HEK293 (cell line): Measurements from ENCODE around the gene ETS2.

Experiments
- CTCF ChIA-PET: fragments of 350-600 bp; formaldehyde crosslinking; extraction: SDS; loops from one replicate; lab custom pipeline; 2021; ENCODE audit warnings: antibody characterized with exemption; lab: Yijun Ruan, JAX
- POLR2A ChIA-PET: fragments of 300-600 bp; formaldehyde crosslinking; extraction: SDS; loops from one replicate; lab custom pipeline; 2020; ENCODE audit warnings: antibody characterized with exemption, inconsistent platforms; lab: Yijun Ruan, JAX
- H3K27ac ChIP-seq: fragments of 200-500 bp; sonication (Bioruptor generic); 2 replicates; pipeline ENCODE4 v1.5.1; 2014; ENCODE audit warnings: low read depth, low read length, control low read depth, inconsistent platforms; ENCODE audit errors: extremely low read depth
- H3K36me3 ChIP-seq, 2 experiments: fragments of 200-500 bp in 1 of 2; sonication (Bioruptor generic) in 1 of 2; 1 replicate in 1 of 2; 2 replicates in 1 of 2; pipeline ENCODE4 v1.5.1; 2014 to 2017; ENCODE audit warnings: inconsistent platforms in 2 of 2, low read length in 2 of 2; ENCODE audit not compliant: control insufficient read depth in 2 of 2, insufficient read depth in 1 of 2
- H3K4me1 ChIP-seq: fragments of 200-500 bp; sonication (Bioruptor generic); 2 replicates; pipeline ENCODE4 v1.5.1; 2014; ENCODE audit warnings: mild to moderate bottlenecking, low read length, inconsistent platforms; ENCODE audit not compliant: control insufficient read depth, insufficient read depth
- H3K4me3 ChIP-seq: 2 replicates; pipeline ENCODE4 v1.5.1; 2011; ENCODE audit warnings: low read depth, mild to moderate bottlenecking, control low read depth, low read length, moderate library complexity
- H3K9me3 ChIP-seq: fragments of 200-500 bp; sonication (Bioruptor generic); 2 replicates; pipeline ENCODE4 v1.5.1; 2014; ENCODE audit warnings: low read depth, low read length, inconsistent platforms; ENCODE audit not compliant: control insufficient read depth, insufficient read depth
- MYNN ChIP-seq: fragments of 450-650 bp; formaldehyde crosslinking; IDR thresholded peaks from 2 replicates; pipeline ENCODE4 v1.5.1; 2016; ENCODE audit warnings: missing biosample characterization, missing genetic modification characterization, borderline replicate concordance
- MZF1 ChIP-seq: fragments of 450-650 bp; formaldehyde crosslinking; IDR thresholded peaks from 2 replicates; pipeline ENCODE4 v1.5.1; 2017; ENCODE audit warnings: missing biosample characterization, missing genetic modification characterization, borderline replicate concordance
- SP3 ChIP-seq: fragments of 450-650 bp; formaldehyde crosslinking; IDR thresholded peaks from 2 replicates; pipeline ENCODE4 v1.5.1; 2016; ENCODE audit warnings: missing biosample characterization, missing genetic modification characterization
- ZBTB1 ChIP-seq: fragments of 450-650 bp; formaldehyde crosslinking; IDR thresholded peaks from 2 replicates; pipeline ENCODE4 v1.5.1; 2016; ENCODE audit warnings: missing biosample characterization, missing genetic modification characterization
- ZBTB21 ChIP-seq: fragments of 450-650 bp; formaldehyde crosslinking; IDR thresholded peaks from 2 replicates; pipeline ENCODE4 v1.5.1; 2017; ENCODE audit warnings: missing biosample characterization, missing genetic modification characterization
- ZBTB8A ChIP-seq: fragments of 450-650 bp; formaldehyde crosslinking; IDR thresholded peaks from 2 replicates; pipeline ENCODE4 v1.5.1; 2016; ENCODE audit warnings: missing biosample characterization, missing genetic modification characterization
- ZNF175 ChIP-seq: fragments of 450-650 bp; formaldehyde crosslinking; IDR thresholded peaks from 2 replicates; pipeline ENCODE4 v1.5.1; 2016; ENCODE audit warnings: missing biosample characterization, missing genetic modification characterization
- ZNF266 ChIP-seq: fragments of 450-650 bp; formaldehyde crosslinking; IDR thresholded peaks from 2 replicates; pipeline ENCODE4 v1.5.1; 2016; ENCODE audit warnings: missing biosample characterization, missing genetic modification characterization, low read depth
- ZNF302 ChIP-seq: fragments of 450-650 bp; formaldehyde crosslinking; IDR thresholded peaks from 2 replicates; pipeline ENCODE4 v1.5.1; 2016; ENCODE audit warnings: missing biosample characterization, missing genetic modification characterization, low read depth
- ZNF324 ChIP-seq: fragments of 450-650 bp; formaldehyde crosslinking; IDR thresholded peaks from 2 replicates; pipeline ENCODE4 v1.5.1; 2016; ENCODE audit warnings: missing biosample characterization, missing genetic modification characterization
- ZNF335 ChIP-seq: fragments of 450-650 bp; formaldehyde crosslinking; conservative IDR thresholded peaks from 2 replicates; pipeline ENCODE4 v1.5.1; 2016; ENCODE audit warnings: missing biosample characterization, missing genetic modification characterization
- ZNF530 ChIP-seq: fragments of 450-650 bp; formaldehyde crosslinking; IDR thresholded peaks from 2 replicates; pipeline ENCODE4 v1.5.1; 2016; ENCODE audit warnings: low read depth, missing biosample characterization, missing genetic modification characterization
- ZNF560 ChIP-seq: fragments of 450-650 bp; formaldehyde crosslinking; IDR thresholded peaks from 2 replicates; pipeline ENCODE4 v1.5.1; 2017; ENCODE audit warnings: missing biosample characterization, missing genetic modification characterization, borderline replicate concordance
- ZNF658 ChIP-seq: fragments of 450-650 bp; formaldehyde crosslinking; IDR thresholded peaks from 2 replicates; pipeline ENCODE4; 2016; ENCODE audit warnings: missing biosample characterization, missing genetic modification characterization
- ZNF664 ChIP-seq: fragments of 450-650 bp; formaldehyde crosslinking; IDR thresholded peaks from 2 replicates; pipeline ENCODE4 v1.5.1; 2016; ENCODE audit warnings: missing biosample characterization, missing genetic modification characterization
- ZNF701 ChIP-seq: fragments of 450-650 bp; formaldehyde crosslinking; IDR thresholded peaks from 2 replicates; pipeline ENCODE4 v1.5.1; 2016; ENCODE audit warnings: missing biosample characterization, missing genetic modification characterization
- ZNF777 ChIP-seq: fragments of 450-650 bp; formaldehyde crosslinking; IDR thresholded peaks from 2 replicates; pipeline ENCODE4 v1.5.1; 2017; ENCODE audit warnings: missing biosample characterization, missing genetic modification characterization, borderline replicate concordance
- ZNF843 ChIP-seq: fragments of 450-650 bp; formaldehyde crosslinking; IDR thresholded peaks from 2 replicates; pipeline ENCODE4 v1.5.1; 2016; ENCODE audit warnings: missing biosample characterization, missing genetic modification characterization
- TF ChIP-seq, protein P1 (sequence below): fragments of 450-650 bp; formaldehyde crosslinking; IDR thresholded peaks from 2 replicates; pipeline ENCODE4 v1.5.1; 2017; ENCODE audit warnings: missing biosample characterization, missing genetic modification characterization
- TF ChIP-seq, protein P2 (sequence below): fragments of 450-650 bp; formaldehyde crosslinking; IDR thresholded peaks from 2 replicates; pipeline ENCODE4 v1.5.1; 2016; ENCODE audit warnings: missing biosample characterization, missing genetic modification characterization
- TF ChIP-seq, protein P3 (sequence below): fragments of 450-650 bp; formaldehyde crosslinking; IDR thresholded peaks from 2 replicates; pipeline ENCODE4 v1.5.1; 2016; ENCODE audit warnings: missing biosample characterization, missing genetic modification characterization
- TF ChIP-seq, protein P4 (sequence below): fragments of 450-650 bp; formaldehyde crosslinking; IDR thresholded peaks from 2 replicates; pipeline ENCODE4 v1.5.1; 2016; ENCODE audit warnings: missing biosample characterization, missing genetic modification characterization
- TF ChIP-seq, protein P5 (sequence below): fragments of 450-650 bp; formaldehyde crosslinking; IDR thresholded peaks from 2 replicates; pipeline ENCODE4 v1.5.1; 2016; ENCODE audit warnings: missing biosample characterization, missing genetic modification characterization
- TF ChIP-seq, protein P6 (sequence below): fragments of 450-650 bp; formaldehyde crosslinking; IDR thresholded peaks from 2 replicates; pipeline ENCODE4 v1.5.1; 2016; ENCODE audit warnings: missing biosample characterization, missing genetic modification characterization
- TF ChIP-seq, protein P7 (sequence below): fragments of 450-650 bp; formaldehyde crosslinking; IDR thresholded peaks from 2 replicates; pipeline ENCODE4 v1.5.1; 2016; ENCODE audit warnings: missing biosample characterization, missing genetic modification characterization

The ETS2 gene

DNA sequence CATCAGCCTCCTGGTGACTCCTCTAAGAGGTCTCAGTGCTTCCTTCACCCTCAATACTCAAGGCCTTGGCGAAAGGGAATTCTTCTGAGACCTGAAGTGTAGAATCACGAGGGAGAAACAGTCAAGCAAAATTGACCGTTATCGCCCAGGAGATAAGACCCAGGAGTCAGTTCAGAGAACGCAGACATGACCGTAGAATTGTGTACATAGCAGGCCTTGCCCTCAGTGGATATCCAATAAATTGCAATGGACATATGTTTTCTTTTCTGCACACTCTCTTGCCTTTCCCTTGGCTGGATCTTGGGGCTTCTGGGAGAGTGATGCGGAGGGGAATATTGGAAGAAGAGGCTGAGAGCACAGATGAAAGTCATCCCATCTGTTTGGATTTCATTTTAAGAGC lies 15.7 kb upstream of the ETS2 start:
- no peak overlapping the region for H3K4me3 ChIP-seq
- ChIA-PET CTCF (interaction anchor here (0.7 kb wide), 1 partner anchor 74 kb away, joined by 3 read pairs; no protein-coding TSS in a partner anchor), POLR2A (no interaction called here)
- peaks cover 11% of the 10 kb centered on the region for H3K4me1 ChIP-seq
- H3K27ac ChIP-seq = no peak overlapping the region
- TF ChIP-seq ZNF266 (no peak), MZF1 (tag by site-specific recombination) (no peak), ZNF658 (tag by site-specific recombination) (no peak), ZNF324 (tag by site-specific recombination) (no peak), MYNN (tag by site-specific recombination) (no peak), ZNF560 (tag by site-specific recombination) (no peak), ZNF701 (no peak), SP3 (tag by site-specific recombination) (no peak), ZBTB21 (tag by site-specific recombination) (no peak)
- TF ChIP-seq, protein P1, sequence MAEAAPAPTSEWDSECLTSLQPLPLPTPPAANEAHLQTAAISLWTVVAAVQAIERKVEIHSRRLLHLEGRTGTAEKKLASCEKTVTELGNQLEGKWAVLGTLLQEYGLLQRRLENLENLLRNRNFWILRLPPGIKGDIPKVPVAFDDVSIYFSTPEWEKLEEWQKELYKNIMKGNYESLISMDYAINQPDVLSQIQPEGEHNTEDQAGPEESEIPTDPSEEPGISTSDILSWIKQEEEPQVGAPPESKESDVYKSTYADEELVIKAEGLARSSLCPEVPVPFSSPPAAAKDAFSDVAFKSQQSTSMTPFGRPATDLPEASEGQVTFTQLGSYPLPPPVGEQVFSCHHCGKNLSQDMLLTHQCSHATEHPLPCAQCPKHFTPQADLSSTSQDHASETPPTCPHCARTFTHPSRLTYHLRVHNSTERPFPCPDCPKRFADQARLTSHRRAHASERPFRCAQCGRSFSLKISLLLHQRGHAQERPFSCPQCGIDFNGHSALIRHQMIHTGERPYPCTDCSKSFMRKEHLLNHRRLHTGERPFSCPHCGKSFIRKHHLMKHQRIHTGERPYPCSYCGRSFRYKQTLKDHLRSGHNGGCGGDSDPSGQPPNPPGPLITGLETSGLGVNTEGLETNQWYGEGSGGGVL (tag by site-specific recombination) = no peak
- TF ChIP-seq, protein P2, sequence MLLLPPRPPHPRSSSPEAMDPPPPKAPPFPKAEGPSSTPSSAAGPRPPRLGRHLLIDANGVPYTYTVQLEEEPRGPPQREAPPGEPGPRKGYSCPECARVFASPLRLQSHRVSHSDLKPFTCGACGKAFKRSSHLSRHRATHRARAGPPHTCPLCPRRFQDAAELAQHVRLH (tag by site-specific recombination) = no peak
- TF ChIP-seq, protein P3, sequence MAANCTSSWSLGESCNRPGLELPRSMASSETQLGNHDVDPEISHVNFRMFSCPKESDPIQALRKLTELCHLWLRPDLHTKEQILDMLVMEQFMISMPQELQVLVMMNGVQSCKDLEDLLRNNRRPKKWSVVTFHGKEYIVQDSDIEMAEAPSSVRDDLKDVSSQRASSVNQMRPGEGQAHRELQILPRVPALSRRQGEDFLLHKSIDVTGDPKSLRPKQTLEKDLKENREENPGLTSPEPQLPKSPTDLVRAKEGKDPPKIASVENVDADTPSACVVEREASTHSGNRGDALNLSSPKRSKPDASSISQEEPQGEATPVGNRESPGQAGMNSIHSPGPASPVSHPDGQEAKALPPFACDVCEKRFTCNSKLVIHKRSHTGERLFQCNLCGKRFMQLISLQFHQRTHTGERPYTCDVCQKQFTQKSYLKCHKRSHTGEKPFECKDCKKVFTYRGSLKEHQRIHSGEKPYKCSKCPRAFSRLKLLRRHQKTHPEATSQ (tag by site-specific recombination) = no peak
- TF ChIP-seq, protein P4, sequence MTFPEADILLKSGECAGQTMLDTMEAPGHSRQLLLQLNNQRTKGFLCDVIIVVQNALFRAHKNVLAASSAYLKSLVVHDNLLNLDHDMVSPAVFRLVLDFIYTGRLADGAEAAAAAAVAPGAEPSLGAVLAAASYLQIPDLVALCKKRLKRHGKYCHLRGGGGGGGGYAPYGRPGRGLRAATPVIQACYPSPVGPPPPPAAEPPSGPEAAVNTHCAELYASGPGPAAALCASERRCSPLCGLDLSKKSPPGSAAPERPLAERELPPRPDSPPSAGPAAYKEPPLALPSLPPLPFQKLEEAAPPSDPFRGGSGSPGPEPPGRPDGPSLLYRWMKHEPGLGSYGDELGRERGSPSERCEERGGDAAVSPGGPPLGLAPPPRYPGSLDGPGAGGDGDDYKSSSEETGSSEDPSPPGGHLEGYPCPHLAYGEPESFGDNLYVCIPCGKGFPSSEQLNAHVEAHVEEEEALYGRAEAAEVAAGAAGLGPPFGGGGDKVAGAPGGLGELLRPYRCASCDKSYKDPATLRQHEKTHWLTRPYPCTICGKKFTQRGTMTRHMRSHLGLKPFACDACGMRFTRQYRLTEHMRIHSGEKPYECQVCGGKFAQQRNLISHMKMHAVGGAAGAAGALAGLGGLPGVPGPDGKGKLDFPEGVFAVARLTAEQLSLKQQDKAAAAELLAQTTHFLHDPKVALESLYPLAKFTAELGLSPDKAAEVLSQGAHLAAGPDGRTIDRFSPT (tag by site-specific recombination) = no peak
- H3K36me3 ChIP-seq = no peaks in the 10 kb centered on the region
- H3K9me3 ChIP-seq = no peaks in the 10 kb centered on the region

DNA sequence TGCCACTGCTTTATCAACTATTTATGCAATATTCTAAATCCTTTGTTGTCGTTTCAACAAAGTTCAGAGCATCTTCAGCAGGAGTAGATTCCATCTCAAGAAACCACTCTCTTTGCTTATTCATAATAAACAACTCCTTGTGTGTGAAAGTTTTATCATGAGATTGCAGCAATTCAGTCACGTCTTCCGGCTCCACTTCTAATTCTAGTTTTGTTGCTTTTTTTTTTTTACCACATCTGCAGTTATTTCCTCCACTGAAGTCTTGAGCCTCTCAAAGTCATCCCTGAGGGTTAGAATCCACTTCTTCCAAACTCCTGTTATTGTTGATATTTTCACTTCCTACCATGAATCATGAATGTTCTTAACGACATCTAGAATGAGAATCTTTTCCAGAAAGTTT lies 14.8 kb upstream of the ETS2 start:
- H3K36me3 ChIP-seq = no peaks in the 10 kb centered on the region
- TF ChIP-seq ZNF843 (tag by site-specific recombination) (no peak), ZNF302 (no peak), ZNF664 (tag by site-specific recombination) (no peak), ZNF530 (tag by site-specific recombination) (no peak), ZBTB8A (tag by site-specific recombination) (no peak), ZNF335 (tag by site-specific recombination) (no peak), ZNF777 (tag by site-specific recombination) (no peak), ZNF175 (tag by site-specific recombination) (no peak), ZBTB1 (tag by site-specific recombination) (no peak)
- TF ChIP-seq, protein P5, sequence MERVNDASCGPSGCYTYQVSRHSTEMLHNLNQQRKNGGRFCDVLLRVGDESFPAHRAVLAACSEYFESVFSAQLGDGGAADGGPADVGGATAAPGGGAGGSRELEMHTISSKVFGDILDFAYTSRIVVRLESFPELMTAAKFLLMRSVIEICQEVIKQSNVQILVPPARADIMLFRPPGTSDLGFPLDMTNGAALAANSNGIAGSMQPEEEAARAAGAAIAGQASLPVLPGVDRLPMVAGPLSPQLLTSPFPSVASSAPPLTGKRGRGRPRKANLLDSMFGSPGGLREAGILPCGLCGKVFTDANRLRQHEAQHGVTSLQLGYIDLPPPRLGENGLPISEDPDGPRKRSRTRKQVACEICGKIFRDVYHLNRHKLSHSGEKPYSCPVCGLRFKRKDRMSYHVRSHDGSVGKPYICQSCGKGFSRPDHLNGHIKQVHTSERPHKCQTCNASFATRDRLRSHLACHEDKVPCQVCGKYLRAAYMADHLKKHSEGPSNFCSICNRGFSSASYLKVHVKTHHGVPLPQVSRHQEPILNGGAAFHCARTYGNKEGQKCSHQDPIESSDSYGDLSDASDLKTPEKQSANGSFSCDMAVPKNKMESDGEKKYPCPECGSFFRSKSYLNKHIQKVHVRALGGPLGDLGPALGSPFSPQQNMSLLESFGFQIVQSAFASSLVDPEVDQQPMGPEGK (tag by site-specific recombination) = no peak
- TF ChIP-seq, protein P6, sequence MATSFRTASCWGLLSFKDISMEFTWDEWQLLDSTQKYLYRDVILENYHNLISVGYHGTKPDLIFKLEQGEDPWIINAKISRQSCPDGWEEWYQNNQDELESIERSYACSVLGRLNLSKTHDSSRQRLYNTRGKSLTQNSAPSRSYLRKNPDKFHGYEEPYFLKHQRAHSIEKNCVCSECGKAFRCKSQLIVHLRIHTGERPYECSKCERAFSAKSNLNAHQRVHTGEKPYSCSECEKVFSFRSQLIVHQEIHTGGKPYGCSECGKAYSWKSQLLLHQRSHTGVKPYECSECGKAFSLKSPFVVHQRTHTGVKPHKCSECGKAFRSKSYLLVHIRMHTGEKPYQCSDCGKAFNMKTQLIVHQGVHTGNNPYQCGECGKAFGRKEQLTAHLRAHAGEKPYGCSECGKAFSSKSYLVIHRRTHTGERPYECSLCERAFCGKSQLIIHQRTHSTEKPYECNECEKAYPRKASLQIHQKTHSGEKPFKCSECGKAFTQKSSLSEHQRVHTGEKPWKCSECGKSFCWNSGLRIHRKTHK (tag by site-specific recombination) = no peak
- TF ChIP-seq, protein P7, sequence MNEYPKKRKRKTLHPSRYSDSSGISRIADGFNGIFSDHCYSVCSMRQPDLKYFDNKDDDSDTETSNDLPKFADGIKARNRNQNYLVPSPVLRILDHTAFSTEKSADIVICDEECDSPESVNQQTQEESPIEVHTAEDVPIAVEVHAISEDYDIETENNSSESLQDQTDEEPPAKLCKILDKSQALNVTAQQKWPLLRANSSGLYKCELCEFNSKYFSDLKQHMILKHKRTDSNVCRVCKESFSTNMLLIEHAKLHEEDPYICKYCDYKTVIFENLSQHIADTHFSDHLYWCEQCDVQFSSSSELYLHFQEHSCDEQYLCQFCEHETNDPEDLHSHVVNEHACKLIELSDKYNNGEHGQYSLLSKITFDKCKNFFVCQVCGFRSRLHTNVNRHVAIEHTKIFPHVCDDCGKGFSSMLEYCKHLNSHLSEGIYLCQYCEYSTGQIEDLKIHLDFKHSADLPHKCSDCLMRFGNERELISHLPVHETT (tag by site-specific recombination) = no peak
- TF ChIP-seq, all 188 proteins: peak for 0
- no peak overlapping the region for H3K4me3 ChIP-seq
- ChIA-PET CTCF (no interaction called here), POLR2A (no interaction called here)
- no peak overlapping the region for H3K27ac ChIP-seq
- peaks cover 11% of the 10 kb centered on the region for H3K4me1 ChIP-seq
- no peaks in the 10 kb centered on the region for H3K9me3 ChIP-seq
